NK-92 treated with Interleukin-12 subunit alpha and Interleukin-12 subunit beta, amount 100 ng/mL, for 24 hours (cell line): Measurements from ENCODE around the gene ATP5MC2.
"Not testable (repeated sequence)": the region's sequence is repeated elsewhere in the genome, so short reads cannot be mapped to it uniquely, and the experiment has no call there.

Experiments
- DNase-seq: peaks from one replicate; lab custom pipeline; 2025; lab: John Stamatoyannopoulos, UW

The ATP5MC2 gene

DNA sequence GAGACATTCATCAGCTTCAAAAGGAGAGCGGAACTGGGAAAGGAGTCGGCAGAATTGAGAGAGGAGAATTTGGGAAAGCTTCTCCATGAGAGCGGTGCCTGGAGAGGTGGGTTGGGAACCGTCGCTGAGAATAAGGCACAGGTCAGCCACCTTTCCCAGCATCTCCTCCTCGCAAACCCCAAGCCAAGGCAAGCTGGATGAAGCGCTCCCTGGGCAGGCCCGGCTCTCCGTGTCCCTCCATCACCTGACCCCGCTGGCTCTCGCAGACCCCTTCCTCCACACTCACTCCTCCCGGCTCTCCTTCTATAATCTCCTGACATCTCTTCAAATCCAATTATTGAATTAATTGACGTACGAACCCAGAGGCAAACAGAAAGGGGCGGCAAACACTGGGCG lies 18.9 kb upstream of the ATP5MC2 start:
- DNase-seq, result no peak

GRCh38 chr12:53688134-53688533 lies 12.3 kb upstream of the ATP5MC2 start:
- DNase-seq, result no peak

GRCh38 chr12:53686436-53686835 lies 10.6 kb upstream of the ATP5MC2 start:
- no peak for DNase-seq

- DNase-seq, result no peak
Measured at GRCh38 chr12:53684654-53685220, 8.9 kb upstream of the ATP5MC2 start.

- no peak for DNase-seq
Measured at GRCh38 chr12:53683983-53684382, 8.1 kb upstream of the ATP5MC2 start.

GRCh38 chr12:53683494-53683893 lies 7.6 kb upstream of the ATP5MC2 start:
- no peak for DNase-seq

DNA sequence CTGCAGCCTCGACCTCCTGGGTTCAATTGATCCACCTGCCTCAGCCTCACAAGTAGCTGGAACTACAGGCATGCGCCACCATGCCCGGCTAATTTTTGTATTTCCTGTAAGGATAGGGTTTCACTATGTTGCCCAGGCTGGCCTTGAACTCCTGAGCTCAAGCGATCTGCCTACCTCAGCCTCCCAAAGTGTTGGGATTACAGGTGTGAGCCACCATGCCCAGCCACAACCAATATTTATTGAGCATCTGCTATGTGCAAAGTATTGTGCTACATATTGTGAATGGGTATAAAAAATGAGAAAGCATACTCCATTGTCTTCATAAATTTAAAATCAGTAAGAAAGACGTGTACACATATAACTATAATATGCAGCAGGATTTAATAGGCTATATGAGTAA lies 4.2 kb upstream of the ATP5MC2 start:
- DNase-seq, result not testable (repeated sequence)

- DNase-seq, result no peak
Measured at GRCh38 chr12:53677800-53678148, 1.9 kb upstream of the ATP5MC2 start.

GRCh38 chr12:53677016-53677799 lies 1.3 kb upstream of the ATP5MC2 start:
- DNase-seq, result no peak

- no peak for DNase-seq
Measured at GRCh38 chr12:53676656-53677015, 753 bp upstream of the ATP5MC2 start.

GRCh38 chr12:53674977-53675700 lies 744 bp downstream of the ATP5MC2 start:
- DNase-seq, result no peak

DNA sequence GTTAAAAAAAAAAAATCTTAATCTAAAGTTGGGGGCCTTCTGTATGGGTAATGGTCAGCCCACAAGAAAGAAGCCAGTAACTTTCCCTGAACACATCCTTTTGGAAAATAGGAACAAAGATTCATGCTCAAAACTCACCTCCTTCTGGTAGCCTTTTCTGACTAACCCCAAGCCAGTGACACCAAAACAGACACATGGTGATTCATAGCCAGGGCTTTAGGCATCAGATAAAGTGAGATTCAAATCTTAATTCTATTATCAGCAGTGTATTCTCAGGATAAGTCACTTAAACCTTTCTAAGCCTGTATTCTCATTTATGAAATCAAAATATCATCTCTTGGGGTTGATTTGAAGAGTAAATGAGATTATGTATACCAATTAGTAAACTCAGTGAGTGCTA lies 4.9 kb downstream of the ATP5MC2 start:
- no peak for DNase-seq

GRCh38 chr12:53670308-53670707 lies 5.6 kb downstream of the ATP5MC2 start:
- DNase-seq, result no peak

GRCh38 chr12:53667080-53667479 lies 8.8 kb downstream of the ATP5MC2 start:
- no peak for DNase-seq

GRCh38 chr12:53664936-53665335 lies 10.9 kb downstream of the ATP5MC2 start:
- no peak for DNase-seq

DNA sequence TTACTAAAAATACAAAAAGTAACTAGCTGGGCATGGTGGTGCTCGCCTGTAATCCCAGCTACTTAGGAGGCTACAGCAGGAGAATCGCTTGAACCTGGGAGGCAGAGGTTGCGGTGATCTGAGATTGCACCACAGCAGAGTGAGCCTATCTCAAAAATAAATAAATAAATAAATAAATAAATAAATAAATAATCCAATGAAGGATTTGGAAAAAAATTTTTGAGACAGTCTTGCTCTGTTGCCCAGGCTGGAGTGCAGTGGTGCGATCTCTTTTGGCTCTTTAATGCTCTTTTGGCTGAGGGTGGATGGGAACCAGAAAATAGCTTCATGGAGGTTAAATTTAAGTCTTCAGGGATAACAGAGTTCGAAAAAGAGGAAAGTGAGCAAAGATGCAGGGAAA lies 11.7 kb downstream of the ATP5MC2 start:
- DNase-seq, result no peak

DNA sequence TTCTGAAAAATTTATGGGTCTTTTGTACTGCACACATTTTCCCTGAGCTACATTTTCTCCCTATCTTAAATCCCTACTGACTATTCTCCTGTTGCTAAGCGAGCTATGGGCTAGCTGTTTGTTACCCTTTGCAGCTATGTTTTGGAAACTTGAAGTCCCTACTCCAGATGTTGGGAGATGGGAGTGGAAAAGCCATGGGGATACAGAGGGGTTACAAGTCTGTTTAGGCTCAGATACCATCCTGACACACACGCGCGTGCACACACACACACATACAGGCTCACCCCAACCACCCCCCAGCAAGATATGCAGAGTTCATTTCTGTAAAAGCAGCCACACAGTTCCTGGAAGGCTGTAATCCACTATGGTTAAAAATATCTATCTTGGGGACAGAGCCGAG lies 15.8 kb downstream of the ATP5MC2 start:
- DNase-seq, result no peak

DNA sequence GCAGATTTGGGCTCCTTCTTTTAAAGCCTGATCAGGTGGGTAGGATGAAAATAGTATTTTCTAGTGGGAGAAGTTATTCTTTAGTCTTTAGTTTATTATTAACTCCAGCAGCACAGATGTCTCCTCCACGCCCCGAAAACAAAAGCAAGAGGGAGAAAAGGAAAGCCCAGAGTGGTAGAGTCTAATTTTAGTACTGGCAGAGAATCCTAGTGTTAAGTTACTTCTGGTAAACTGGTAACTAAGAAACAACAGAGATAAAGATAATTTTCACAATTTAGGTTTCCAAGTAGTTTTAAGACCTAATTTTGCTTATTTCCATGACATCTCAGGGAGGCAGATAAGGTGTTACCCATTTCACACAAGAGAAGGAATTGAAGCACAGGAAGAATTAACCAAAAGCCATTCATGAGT lies 16.3 kb downstream of the ATP5MC2 start:
- DNase-seq, result no peak

- DNase-seq, result no peak
Measured at GRCh38 chr12:53659011-53659551, 16.8 kb downstream of the ATP5MC2 start.

GRCh38 chr12:53657041-53657440 lies 18.8 kb downstream of the ATP5MC2 start:
- no peak for DNase-seq

DNA sequence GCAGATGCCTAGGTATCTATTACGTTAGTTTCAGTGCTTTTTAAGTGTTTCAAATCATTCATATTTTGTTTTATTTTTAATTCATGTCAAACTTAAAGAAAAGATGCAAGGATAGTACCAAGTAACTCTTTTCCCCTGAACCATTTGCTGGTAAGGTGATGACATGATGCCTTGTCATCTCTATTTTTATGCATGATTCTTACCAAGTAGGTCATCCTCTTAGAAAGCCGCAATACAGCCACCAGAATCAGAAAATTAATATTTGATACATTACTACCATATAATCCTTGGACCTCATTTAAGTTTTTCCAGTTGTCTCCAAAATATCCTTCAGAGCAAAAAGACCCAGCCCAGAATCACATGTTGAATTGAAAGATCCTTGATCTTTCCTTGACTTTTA lies 22.3 kb downstream of the ATP5MC2 start:
- no peak for DNase-seq

DNA sequence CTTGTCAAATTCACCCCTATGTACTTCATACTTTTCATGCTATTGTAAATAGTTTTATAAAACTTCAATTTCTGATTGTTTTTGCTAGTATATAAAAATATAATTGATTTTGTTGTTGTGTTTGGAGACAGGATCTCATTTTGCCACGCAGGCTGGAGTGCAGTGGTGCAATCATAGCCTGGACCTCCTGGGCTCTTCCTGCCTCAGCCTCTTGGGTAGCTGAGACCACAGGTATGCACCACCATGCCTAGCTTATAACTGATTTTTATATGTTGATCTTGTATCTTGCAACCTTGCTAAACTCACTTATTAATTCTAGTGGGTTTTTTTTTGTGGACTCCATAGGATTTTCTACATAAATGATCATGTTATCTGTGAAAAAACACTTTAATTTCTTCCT lies 23.5 kb downstream of the ATP5MC2 start:
- no peak for DNase-seq

GRCh38 chr12:53651737-53652136 lies 24.1 kb downstream of the ATP5MC2 start:
- DNase-seq, result no peak
